OCI-LY3 (cell line): Measurements from ENCODE around the gene GPRIN2.

ENCODE experiments used
- H2AFZ ChIP-seq: fragments of 200-600, 300-600 bp; shearing (Covaris generic); 2 replicates; pipeline ENCODE4 v1.6.0; 2014; ENCODE audit warnings: antibody characterized with exemption, low read depth, low read length
- H3K27ac ChIP-seq: fragments of 200-600, 300-600 bp; sonication (generic); 2 replicates; pipeline ENCODE4 v1.5.1; 2014; ENCODE audit warnings: mild to moderate bottlenecking, low read length, moderate library complexity, mixed read lengths
- H3K27me3 ChIP-seq: fragments of 200-600, 300-600 bp; sonication (generic); 2 replicates; pipeline ENCODE4 v1.6.1; 2014; ENCODE audit warnings: low read depth, low read length, mixed read lengths
- H3K36me3 ChIP-seq: fragments of 200-600, 300-600 bp; sonication (generic); replicated peaks from 2 replicates; pipeline ENCODE3; 2014; ENCODE audit warnings: low read depth, low read length, mixed read lengths
- H3K4me1 ChIP-seq: fragments of 300-600, 200-600 bp; sonication (generic); 2 replicates; pipeline ENCODE4 v1.6.1; 2014; ENCODE audit warnings: low read length, mixed read lengths
- H3K4me2 ChIP-seq: fragments of 200-600, 300-600 bp; sonication (generic); 2 replicates; pipeline ENCODE4 v1.6.1; 2014; ENCODE audit warnings: low read length, mixed read lengths
- H3K4me3 ChIP-seq: fragments of 300-600, 200-600 bp; sonication (generic); 2 replicates; pipeline ENCODE4 v1.5.1; 2014; ENCODE audit warnings: antibody characterized with exemption, mild to moderate bottlenecking, low read length, moderate library complexity
- H3K79me2 ChIP-seq: fragments of 300-600, 200-600 bp; shearing (Covaris generic); 2 replicates; pipeline ENCODE4 v1.6.1; 2014; ENCODE audit warnings: mild to moderate bottlenecking, low read length, mixed read lengths
- H3K9ac ChIP-seq: fragments of 300-600, 200-600 bp; shearing (Covaris generic); 2 replicates; pipeline ENCODE4 v1.6.0; 2014; ENCODE audit warnings: mild to moderate bottlenecking, low read length, moderate library complexity
- H3K9me3 ChIP-seq: fragments of 200-600, 300-600 bp; shearing (Covaris generic); 2 replicates; pipeline ENCODE4 v1.6.1; 2014; ENCODE audit warnings: low read length, mixed read lengths; ENCODE audit not compliant: insufficient read depth
- H4K20me1 ChIP-seq: fragments of 200-600, 300-600 bp; sonication (generic); 2 replicates; pipeline ENCODE4 v1.6.1; 2016; ENCODE audit warnings: low read length, mixed read lengths; ENCODE audit not compliant: insufficient read depth
- CTCF ChIP-seq: fragments of 200-600, 300-600 bp; sonication (generic); IDR thresholded peaks from 2 replicates; pipeline ENCODE4 v1.5.1; 2014; ENCODE audit warnings: antibody characterized with exemption, low read length, low read depth
- EZH2phosphoT487 ChIP-seq: fragments of 200-600 bp; shearing (Covaris generic); IDR thresholded peaks from 2 replicates; pipeline ENCODE4 v1.6.1; 2018; ENCODE audit warnings: antibody characterized with exemption, mixed run types, low read depth

GPRIN2 gene

GRCh38 chr10:46538155-46538554 lies 18.3 kb downstream of the GPRIN2 start:
- no peak overlapping the region for H3K4me3 ChIP-seq
- H3K4me2 ChIP-seq: no peak overlapping the region
- no peaks in the 10 kb centered on the region for H4K20me1 ChIP-seq
- no peak overlapping the region for H3K9ac ChIP-seq
- no peak overlapping the region for H3K27ac ChIP-seq
- H3K4me1 ChIP-seq: no peaks in the 10 kb centered on the region
- TF ChIP-seq CTCF (no peak), EZH2phosphoT487 (no peak)
- H3K27me3 ChIP-seq: peaks cover 29% of the 10 kb centered on the region
- no peaks in the 10 kb centered on the region for H3K36me3 ChIP-seq
- H3K9me3 ChIP-seq: no peaks in the 10 kb centered on the region
- H2AFZ ChIP-seq: no peak overlapping the region
- no peaks in the 10 kb centered on the region for H3K79me2 ChIP-seq

GRCh38 chr10:46537309-46537708 lies 19.1 kb downstream of the GPRIN2 start:
- H3K4me1 ChIP-seq: no peaks in the 10 kb centered on the region
- TF ChIP-seq EZH2phosphoT487: no peak
- peaks cover 29% of the 10 kb centered on the region for H3K27me3 ChIP-seq
- no peaks in the 10 kb centered on the region for H4K20me1 ChIP-seq
- H3K4me2 ChIP-seq: no peak overlapping the region
- no peak overlapping the region for H2AFZ ChIP-seq
- no peak overlapping the region for H3K9ac ChIP-seq
- no peaks in the 10 kb centered on the region for H3K36me3 ChIP-seq
- no peak overlapping the region for H3K27ac ChIP-seq
- H3K9me3 ChIP-seq: no peaks in the 10 kb centered on the region
- H3K79me2 ChIP-seq: no peaks in the 10 kb centered on the region
- no peak overlapping the region for H3K4me3 ChIP-seq

- Histone ChIP-seq H3K27me3 (peaks cover 29% of the 10 kb centered on the region), H4K20me1 (no peaks in the 10 kb centered on the region), H3K9me3 (no peaks in the 10 kb centered on the region), H3K9ac (no peak overlapping the region), H3K27ac (no peak overlapping the region), H3K4me1 (no peaks in the 10 kb centered on the region), H3K79me2 (no peaks in the 10 kb centered on the region), H3K36me3 (no peaks in the 10 kb centered on the region), H2AFZ (no peak overlapping the region), H3K4me3 (no peak overlapping the region), H3K4me2 (no peak overlapping the region)
- no peak for TF ChIP-seq CTCF
- TF ChIP-seq EZH2phosphoT487: no peak
Measured at GRCh38 chr10:46536781-46537180, 19.7 kb downstream of the GPRIN2 start.

GRCh38 chr10:46536171-46536570 lies 20.3 kb downstream of the GPRIN2 start:
- H3K27me3 ChIP-seq: peaks cover 29% of the 10 kb centered on the region
- TF ChIP-seq EZH2phosphoT487 (no peak), CTCF (no peak)
- no peaks in the 10 kb centered on the region for H3K4me1 ChIP-seq
- no peak overlapping the region for H3K4me2 ChIP-seq
- H3K9ac ChIP-seq: no peak overlapping the region
- H4K20me1 ChIP-seq: no peaks in the 10 kb centered on the region
- no peaks in the 10 kb centered on the region for H3K9me3 ChIP-seq
- no peak overlapping the region for H2AFZ ChIP-seq
- no peaks in the 10 kb centered on the region for H3K36me3 ChIP-seq
- H3K27ac ChIP-seq: no peak overlapping the region
- no peak overlapping the region for H3K4me3 ChIP-seq
- H3K79me2 ChIP-seq: no peaks in the 10 kb centered on the region
